GM12878 (cell line): ENCODE data around the gene USB1. TPM values are rescaled to one million over a fixed set of nuclear protein-coding genes. Genes with fewer than 3 reads are reported as not detected.

Experiments used
- ATAC-seq: fragments of 200-7000 bp; cut with Tn5 transposase; 3 replicates; pipeline ENCODE4 v1.9.1; 2020; ENCODE audit warnings: mild to moderate bottlenecking, moderate library complexity
- BruUV-seq: library from RNA; stranded (reverse); fragments of 400-500 nt; replicated peaks from 2 replicates; lab custom pipeline; 2021; lab: Mats Ljungman, UMichigan
- CTCF ChIA-PET: fragments of 300-600 bp; sonication (Branson Sonifier 250); formaldehyde crosslinking; extraction: SDS; loops from one replicate; lab custom pipeline; 2021; ENCODE audit warnings: inconsistent platforms; lab: Yijun Ruan, JAX
- POLR2A ChIA-PET: fragments of 350-600 bp; formaldehyde crosslinking; extraction: SDS; loops from one replicate; lab custom pipeline; 2021; ENCODE audit warnings: inconsistent platforms; lab: Charles Lee
- RAD21 ChIA-PET: fragments of 300-600 bp; sonication (Branson Sonifier 250); formaldehyde crosslinking; loops from one replicate; lab custom pipeline; 2023; ENCODE audit warnings: antibody characterized with exemption; ENCODE audit not compliant: unreplicated experiment; lab: Charles Lee
- SMC1A ChIA-PET: fragments of 300-600 bp; sonication (Branson Sonifier 250); formaldehyde crosslinking; loops from one replicate; lab custom pipeline; 2023; ENCODE audit not compliant: unreplicated experiment, uncharacterized antibody; lab: Charles Lee
- DNase-seq: peaks from one replicate; pipeline ENCODE4 v3.0.0-alpha.2; 2011; ENCODE audit warnings: low read depth, low spot score
- FAIRE-seq: peaks from 3 replicates; lab custom pipeline; 2011; peaks lifted over from hg19 to GRCh38; lab: Jason Lieb, UNC
- H2AFZ ChIP-seq: 2 replicates; pipeline ENCODE4 v1.6.0; 2011; ENCODE audit warnings: low read depth, low read length, control low read depth; ENCODE audit not compliant: control insufficient read depth
- H3K27ac ChIP-seq: 2 replicates; pipeline ENCODE4 v1.5.1; 2011; ENCODE audit warnings: control low read depth; ENCODE audit not compliant: control insufficient read depth, insufficient read depth
- H3K27me3 ChIP-seq, 2 experiments: replicated peaks in 1 of 2; 2 replicates each; pipeline versions ENCODE4 v1.6.0 to v1.6.1; 2011; ENCODE audit warnings: low read length in 1 of 2; ENCODE audit not compliant: control insufficient read depth in 2 of 2, insufficient read depth in 2 of 2
- H3K36me3 ChIP-seq, 2 experiments: 2 replicates each; pipeline ENCODE4 v1.5.1; 2011; ENCODE audit warnings: low read length in 1 of 2; ENCODE audit not compliant: control insufficient read depth in 2 of 2, insufficient read depth in 2 of 2
- H3K4me1 ChIP-seq: 2 replicates; pipeline ENCODE4 v1.6.1; 2011; ENCODE audit warnings: mild to moderate bottlenecking, low read length, moderate library complexity, mixed read lengths; ENCODE audit not compliant: control insufficient read depth, insufficient read depth
- H3K4me2 ChIP-seq: 2 replicates; pipeline ENCODE4 v1.6.0; 2011; ENCODE audit warnings: control low read depth; ENCODE audit not compliant: control insufficient read depth, insufficient read depth
- H3K4me3 ChIP-seq: fragments of 200-600 bp; sonication (generic); 2 replicates; pipeline ENCODE4 v1.5.1; 2016
- H3K79me2 ChIP-seq: 2 replicates; pipeline ENCODE4 v1.6.0; 2011; ENCODE audit warnings: low read length; ENCODE audit not compliant: control insufficient read depth, insufficient read depth
- H3K9ac ChIP-seq: 2 replicates; pipeline ENCODE4 v1.8.0; 2011; ENCODE audit warnings: low read length, control low read depth, mixed read lengths; ENCODE audit not compliant: control insufficient read depth, insufficient read depth
- H3K9me3 ChIP-seq: replicated peaks from 3 replicates; pipeline ENCODE4 v1.5.1; 2011; ENCODE audit warnings: mild to moderate bottlenecking, low read length; ENCODE audit not compliant: control insufficient read depth, insufficient read depth
- H4K20me1 ChIP-seq: 2 replicates; pipeline ENCODE4 v1.6.0; 2011; ENCODE audit not compliant: control insufficient read depth, insufficient read depth
- ASH2L ChIP-seq: fragments of 300-600, 200-600 bp; sonication (generic); IDR thresholded peaks from 2 replicates; pipeline ENCODE4 v1.6.1; 2017; ENCODE audit warnings: low read depth, mild to moderate bottlenecking, borderline replicate concordance
- BACH1 ChIP-seq: fragments of 450-650 bp; IDR thresholded peaks from 2 replicates; pipeline ENCODE4 v1.6.1; 2017; ENCODE audit warnings: mild to moderate bottlenecking, borderline replicate concordance
- BHLHE40 ChIP-seq, 2 experiments: fragments of 450-650 bp in 1 of 2; IDR thresholded peaks; 2 replicates each; pipeline ENCODE4 v1.6.1; 2011 to 2017; ENCODE audit warnings: low read depth in 2 of 2, borderline replicate concordance in 1 of 2, improper control_type of control experiment in 1 of 2, low read length in 1 of 2, mild to moderate bottlenecking in 1 of 2
- CHD1 ChIP-seq: IDR thresholded peaks from 2 replicates; pipeline ENCODE4 v1.6.1; 2012; ENCODE audit warnings: low read depth, low read length, improper control_type of control experiment
- DPF2 ChIP-seq: fragments of 450-650 bp; IDR thresholded peaks from 2 replicates; pipeline ENCODE4 v1.6.1; 2017; ENCODE audit warnings: mild to moderate bottlenecking
- EGR1 ChIP-seq, 2 experiments: IDR thresholded peaks; 1 replicate in 1 of 2; 2 replicates in 1 of 2; pipeline ENCODE4 v1.6.1; 2011 to 2012; ENCODE audit warnings: low read depth in 2 of 2, low read length in 2 of 2, borderline replicate concordance in 1 of 2, mild to moderate bottlenecking in 1 of 2, moderate library complexity in 1 of 2
- GATAD2B ChIP-seq: fragments of 450-650 bp; conservative IDR thresholded peaks from 2 replicates; pipeline ENCODE4 v1.6.1; 2017; ENCODE audit warnings: low read depth, mild to moderate bottlenecking, moderate library complexity
- HCFC1 ChIP-seq: fragments of 150-350 bp; IDR thresholded peaks from 2 replicates; pipeline ENCODE4 v1.6.1; 2014; ENCODE audit warnings: low read length
- IKZF1 ChIP-seq: fragments of 450-650 bp; conservative IDR thresholded peaks from 2 replicates; pipeline ENCODE4 v1.6.1; 2017; ENCODE audit warnings: antibody characterized with exemption, mild to moderate bottlenecking
- LARP7 ChIP-seq: fragments of 450-650 bp; IDR thresholded peaks from 2 replicates; pipeline ENCODE4 v1.6.1; 2017; ENCODE audit warnings: mild to moderate bottlenecking
- MTA2 ChIP-seq: fragments of 450-650 bp; IDR thresholded peaks from 2 replicates; pipeline ENCODE4 v1.6.1; 2016; ENCODE audit warnings: low read depth, mild to moderate bottlenecking, moderate library complexity
- NFXL1 ChIP-seq: fragments of 450-650 bp; IDR thresholded peaks from 2 replicates; pipeline ENCODE4 v1.6.1; 2017; ENCODE audit warnings: antibody characterized with exemption, mild to moderate bottlenecking, borderline replicate concordance
- NKRF ChIP-seq: fragments of 450-650 bp; conservative IDR thresholded peaks from 2 replicates; pipeline ENCODE4 v1.6.1; 2017; ENCODE audit warnings: mild to moderate bottlenecking, moderate library complexity
- POLR2A ChIP-seq: IDR thresholded peaks from 2 replicates; pipeline ENCODE4 v1.6.1; 2011; ENCODE audit warnings: low read depth, mild to moderate bottlenecking, low read length
- RBBP5 ChIP-seq: fragments of 200-600 bp; sonication (generic); conservative IDR thresholded peaks from 2 replicates; pipeline ENCODE4 v1.6.1; 2016
- SMARCA5 ChIP-seq: fragments of 450-650 bp; IDR thresholded peaks from 2 replicates; pipeline ENCODE4 v1.6.1; 2017; ENCODE audit warnings: mild to moderate bottlenecking
- SUPT20H ChIP-seq: IDR thresholded peaks from 2 replicates; pipeline ENCODE4 v1.6.1; 2011; ENCODE audit warnings: low read depth, mild to moderate bottlenecking, low read length, moderate library complexity, borderline replicate concordance; ENCODE audit not compliant: control insufficient read depth
- TCF12 ChIP-seq: IDR thresholded peaks from 2 replicates; pipeline ENCODE4 v1.6.1; 2011; ENCODE audit warnings: low read depth, mild to moderate bottlenecking, low read length
- YY1 ChIP-seq: IDR thresholded peaks from 2 replicates; pipeline ENCODE4 v1.6.1; 2011; ENCODE audit warnings: low read depth, mild to moderate bottlenecking, low read length
- ZBTB33 ChIP-seq: fragments of 450-650 bp; IDR thresholded peaks from 2 replicates; pipeline ENCODE4 v1.6.1; 2017; ENCODE audit warnings: mild to moderate bottlenecking
- WGBS: methylation state at CpG from one replicate; pipeline ENCODE4 v1.1.6; 2016; ENCODE audit warnings: low lambda C conversion rate; ENCODE audit not compliant: insufficient replicate concordance, insufficient coverage; ENCODE audit errors: missing lambda C conversion rate; 5-methylcytosine and 5-hydroxymethylcytosine counted together
- in situ Hi-C: fragments of 300-500 bp; cut with MboI; formaldehyde crosslinking; loops from 9 replicates; pipeline ENCODE4 v1.14.3; 2018; ENCODE audit warnings: mixed read lengths
- intact Hi-C: fragments of 100-400 bp; cut with micrococcal nuclease; formaldehyde crosslinking; loops from one replicate; pipeline ENCODE4 v1.14.2; 2022; ENCODE audit not compliant: unreplicated experiment
- polyA plus RNA-seq, 11 experiments: library from polyadenylated mRNA; depleted of rRNA in 4 of 11; unstranded in 6 of 11; stranded (reverse) in 5 of 11; fragments of >200 nt; fragmentation: Nextera tagmentation in 4 of 11; fragmentation: Illumina TruSeq in 1 of 11; extraction: Ambion mirVana in 4 of 11; extraction: Trizol in 1 of 11; gene quantifications; 1 replicate in 1 of 11; 2 replicates in 10 of 11; pipeline versions ENCODE4 v1.2.1 to v1.2.3, GENCODE V29; 2011 to 2016; ENCODE audit warnings: inconsistent platforms in 2 of 11, missing spikeins in 2 of 11, low read depth in 1 of 11
- total RNA-seq, 4 experiments: library from RNA; depleted of rRNA in 3 of 4; stranded (reverse); fragments of >200 nt in 3 of 4; fragmentation: Illumina TruSeq in 1 of 4; extraction: Trizol in 1 of 4; gene quantifications; 2 replicates each; pipeline versions ENCODE4 v1.2.1 to v1.2.3, GENCODE V29; 2013 to 2021

USB1 gene
- total and polyA plus RNA-seq, 10 of the 15 experiments (the other 5 are each of a cell fraction or from before 2014, with no cell fraction given), result 7.9 to 72.2 (median 41.6) TPM

GRCh38 chr16:57999971-58000705, 1.1 kb upstream of the USB1 start, which contains the start of gene ZNF319:
ZNF319 (minus strand) TSS chr16:58000672; CDS start chr16:57998265, 2,407 bp downstream.
- peak within 1 kb of the TSS; percentile 98 for H3K4me2 ChIP-seq
- H3K79me2 ChIP-seq, result peaks cover 12% of the 10 kb centered on the region
- WGBS, result 2% methylated on average over 35 of the region's 95 CpGs
- intact Hi-C loops, result loop anchor here (5.0 kb wide), 1 partner anchor 408 kb away; no protein-coding TSS in a partner anchor
- H2AFZ ChIP-seq, result peak within 1 kb of the TSS; percentile 94
- ATAC-seq, result peak; percentile 7
- ChIA-PET SMC1A (interaction anchor here (0.8 to 2.3 kb wide), 3 partner anchors 94 to 121 kb away, joined by 3 to 9 read pairs (median 4); no protein-coding TSS in a partner anchor), CTCF (interaction anchor here (1.0 to 3.8 kb wide), 7 partner anchors 21 to 421 kb away, joined by 3 to 20 read pairs (median 4); no protein-coding TSS in a partner anchor), POLR2A (interaction anchor here (0.5 to 0.6 kb wide), 2 partner anchors 18 to 79 kb away, joined by 4 read pairs; no protein-coding TSS in a partner anchor), RAD21 (interaction anchor here (1.1 to 2.3 kb wide), 4 partner anchors 94 to 127 kb away, joined by 3 to 5 read pairs (median 4); no protein-coding TSS in a partner anchor)
- H3K4me1 ChIP-seq, result peaks cover 13% of the 10 kb centered on the region
- no peaks in the 10 kb centered on the region for H3K27me3 ChIP-seq
- H3K36me3 ChIP-seq, result no peaks in the 10 kb centered on the region; a peak in 1 of 4 replicates
- H3K27ac ChIP-seq, result peak within 1 kb of the TSS; percentile 78
- no peaks in the 10 kb centered on the region for H4K20me1 ChIP-seq
- DNase-seq, result no peak
- no peak for FAIRE-seq
- BruUV-seq, result no TSS peak
- in situ Hi-C loops, result loop anchor here (5.0 to 10.0 kb wide), 3 partner anchors 103 to 415 kb away; no protein-coding TSS in a partner anchor
- no peaks in the 10 kb centered on the region for H3K9me3 ChIP-seq
- peak within 1 kb of the TSS; percentile 74 for H3K9ac ChIP-seq
- peak within 1 kb of the TSS; percentile 98 for H3K4me3 ChIP-seq
- TF ChIP-seq NKRF, result peak; percentile 76
- peak; percentile 84; the same call in 1 of the 2 replicates for TF ChIP-seq GATAD2B
- TF ChIP-seq IKZF1, result peak; percentile 72
- peak; percentile 65 for TF ChIP-seq YY1
- 0 out of 2 replicates have a peak, but pooled peaks have one; percentile 39 for TF ChIP-seq NFXL1
- TF ChIP-seq MTA2, result no peak
- TF ChIP-seq SMARCA5, result peak; percentile 87; the same call in 1 of the 2 replicates
- no peak for TF ChIP-seq RBBP5
- peak; percentile 87 for TF ChIP-seq LARP7
- TF ChIP-seq TCF12, result 0 out of 2 replicates have a peak, but pooled peaks have one; percentile 34
- peak; percentile 16; the same call in 1 of the 2 replicates for TF ChIP-seq POLR2A
- 0 out of 2 replicates have a peak, but pooled peaks have one; percentile 38 for TF ChIP-seq CHD1
- TF ChIP-seq ASH2L, result 0 out of 2 replicates have a peak, but pooled peaks have one; percentile 40
- TF ChIP-seq BACH1, result peak; percentile 43; the same call in 1 of the 2 replicates
- peak in 1 of 2 experiments; percentile 24; a peak in 1 of 4 replicates for TF ChIP-seq BHLHE40 (IDR thresholded peaks at IDR 0.05; ENCODE audit: borderline replicate concordance in 1 of 2, low read depth in 2 of 2, low read length in 1 of 2)
- peak in 1 of 2 experiments; percentile 10; a peak in 1 of 3 replicates for TF ChIP-seq EGR1 (IDR thresholded peaks at IDR 0.05; ENCODE audit: borderline replicate concordance in 1 of 2, low read depth in 2 of 2, low read length in 2 of 2)
- no peak for TF ChIP-seq ZBTB33
- no peak for TF ChIP-seq SUPT20H
- peak; percentile 26; the same call in 1 of the 2 replicates for TF ChIP-seq HCFC1
- peak; percentile 76 for TF ChIP-seq DPF2
